HK-2 (cell line): ENCODE data around the gene IL17RD.

ENCODE experiments used
- DNase-seq: peaks from one replicate; pipeline ENCODE4 v3.0.0-alpha.2; 2018; ENCODE audit not compliant: unreplicated experiment

Gene IL17RD

GRCh38 chr3:57065588-57065987 lies 99.6 kb downstream of the IL17RD start:
- DNase-seq = no peak

- DNase-seq = no peak
These were observed 100.6 kb downstream of the IL17RD start for GRCh38 chr3:57064572-57064971.

GRCh38 chr3:57064001-57064400 lies 101.2 kb downstream of the IL17RD start:
- no peak for DNase-seq

GRCh38 chr3:57063032-57063431 lies 102.1 kb downstream of the IL17RD start:
- no peak for DNase-seq

- DNase-seq = no peak
These were observed 103.0 kb downstream of the IL17RD start for GRCh38 chr3:57062101-57062631.

GRCh38 chr3:57061556-57061955 lies 103.6 kb downstream of the IL17RD start:
- DNase-seq = no peak

- peak; percentile 79 for DNase-seq
These were observed 104.9 kb downstream of the IL17RD start, which contains the start of gene SPATA12 for GRCh38 chr3:57060089-57060821. Gene SPATA12 (plus strand): TSS chr3:57060664. CDS start chr3:57073695, 13,031 bp downstream.

GRCh38 chr3:57059411-57059810 lies 105.7 kb downstream of the IL17RD start:
- DNase-seq = no peak

GRCh38 chr3:57057351-57057750 lies 107.8 kb downstream of the IL17RD start:
- DNase-seq = no peak

GRCh38 chr3:57053122-57053521 lies 112.0 kb downstream of the IL17RD start:
- DNase-seq = no peak

- DNase-seq = no peak
These were observed 112.5 kb downstream of the IL17RD start for GRCh38 chr3:57052662-57053061.

GRCh38 chr3:57048728-57049127 lies 116.4 kb downstream of the IL17RD start:
- no peak for DNase-seq

GRCh38 chr3:57048052-57048671 lies 117.0 kb downstream of the IL17RD start:
- no peak for DNase-seq

- DNase-seq = no peak
These were observed 118.9 kb downstream of the IL17RD start for GRCh38 chr3:57046101-57046765.

GRCh38 chr3:57043518-57043917 lies 121.6 kb downstream of the IL17RD start:
- no peak for DNase-seq

GRCh38 chr3:57041674-57042073 lies 123.5 kb downstream of the IL17RD start:
- DNase-seq = no peak
